Right ventricle myocardium superior (tissue), 1 donor: ENCODE data around the gene BLOC1S6. TPM values are rescaled to one million over a fixed set of nuclear protein-coding genes. Genes with fewer than 3 reads are reported as not detected.
"Not testable (repeated sequence)": the region's sequence is repeated elsewhere in the genome, so short reads cannot be mapped to it uniquely, and the experiment has no call there.

Experiments
- ATAC-seq: fragments of 200-7000 bp; cut with Tn5 transposase; one replicate; pipeline ENCODE4 v1.9.1; 2020; ENCODE audit warnings: mild to moderate bottlenecking; ENCODE audit not compliant: poor library complexity
- DNase-seq: peaks from one replicate; pipeline ENCODE4 v3.0.0-alpha.2; 2020
- intact Hi-C: fragments of 100-400 bp; cut with DNase I; formaldehyde crosslinking; loops from one replicate; pipeline ENCODE4 v1.11.2; 2022
- total RNA-seq: library from RNA; stranded (reverse); fragmentation: NEBNext Ultra II Directional; extraction: Animal tissue kit (Norgen Biotek cat#: 25700); gene quantifications from one replicate; pipeline ENCODE4 v1.2.1, GENCODE V29; 2021
- donor health status: DM: no; HTN: yes; CAD: no; lungs with severe emphysema.

BLOC1S6 gene
- total RNA-seq, 1 donor from 2014 or later, result 21.9 TPM

DNA sequence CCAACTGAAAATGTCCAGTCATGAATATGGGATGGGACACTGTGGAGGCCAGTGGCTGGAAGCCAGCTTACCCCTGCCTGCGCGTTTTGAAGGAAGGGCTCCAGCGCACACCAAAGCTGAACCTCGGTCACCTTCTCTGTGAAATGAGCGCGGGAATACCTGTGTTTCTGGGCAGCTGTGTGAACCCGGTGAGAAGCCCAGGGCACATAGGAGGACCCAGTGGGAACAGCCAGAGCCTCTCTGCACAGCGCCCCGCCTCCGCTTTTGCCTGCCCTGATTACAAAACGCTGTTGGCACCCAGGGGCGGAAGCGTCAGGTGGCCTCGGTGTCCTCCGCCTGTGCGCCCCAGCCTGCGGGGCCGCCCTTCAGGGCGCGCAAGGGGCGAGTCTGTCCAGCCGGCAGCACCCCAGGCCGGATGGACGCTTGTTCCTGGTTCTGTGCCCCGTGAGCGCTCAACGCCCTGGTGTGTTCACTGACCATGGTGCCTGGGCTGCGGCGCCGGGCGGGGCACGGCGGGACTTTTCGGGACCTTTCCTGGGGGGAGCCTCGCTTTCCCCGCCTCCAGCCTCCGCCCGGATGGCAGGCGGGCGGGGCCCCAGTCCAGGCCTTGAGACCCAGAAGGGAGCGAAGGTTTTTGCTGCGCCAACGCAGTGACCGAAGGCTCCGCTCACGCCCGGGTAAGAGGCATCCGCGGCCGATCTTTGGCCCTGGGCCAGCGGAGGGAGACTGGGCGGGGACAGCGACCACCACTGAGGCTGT, 47.4 kb downstream of the BLOC1S6 start, which contains the start of gene SQOR:
TSS of gene SQOR (plus strand) at position 598 of the 759 bp plus-strand sequence. CDS start 23,895 bp downstream, outside the sequence.
- peak; percentile 94 for DNase-seq
- intact Hi-C loops, result loop anchor here (5.0 kb wide), 1 partner anchor 47 kb away; the partner anchor contains the start of gene BLOC1S6
- ATAC-seq, result peak; percentile 90

DNA sequence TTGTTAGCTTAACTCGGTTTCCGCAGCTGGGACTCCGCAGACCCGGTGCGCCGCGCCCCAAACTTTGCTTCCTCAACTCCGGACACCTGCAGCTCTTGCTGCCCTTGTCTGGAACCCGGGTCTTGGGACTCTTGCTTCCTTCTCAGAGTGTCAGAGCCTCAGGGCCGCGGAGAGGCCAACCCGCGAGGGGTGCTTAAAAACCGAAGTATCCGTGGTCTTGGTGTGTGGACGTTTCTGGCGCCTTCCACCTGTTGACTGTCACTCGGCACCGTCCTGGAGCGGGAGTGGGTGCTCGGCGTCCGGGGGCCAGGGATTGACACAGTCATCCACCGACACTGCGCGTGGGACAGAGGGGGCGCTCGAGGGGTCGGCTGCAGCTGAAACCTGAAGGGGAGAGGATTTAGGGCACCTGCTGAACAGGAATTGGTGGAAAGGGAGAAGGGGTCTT, 48.0 kb downstream of the BLOC1S6 start:
- peak; percentile 72 for ATAC-seq
- intact Hi-C loops, result loop anchor here (5.0 kb wide), 1 partner anchor 48 kb away; the partner anchor contains the start of gene BLOC1S6
- DNase-seq, result peak; percentile 82

DNA sequence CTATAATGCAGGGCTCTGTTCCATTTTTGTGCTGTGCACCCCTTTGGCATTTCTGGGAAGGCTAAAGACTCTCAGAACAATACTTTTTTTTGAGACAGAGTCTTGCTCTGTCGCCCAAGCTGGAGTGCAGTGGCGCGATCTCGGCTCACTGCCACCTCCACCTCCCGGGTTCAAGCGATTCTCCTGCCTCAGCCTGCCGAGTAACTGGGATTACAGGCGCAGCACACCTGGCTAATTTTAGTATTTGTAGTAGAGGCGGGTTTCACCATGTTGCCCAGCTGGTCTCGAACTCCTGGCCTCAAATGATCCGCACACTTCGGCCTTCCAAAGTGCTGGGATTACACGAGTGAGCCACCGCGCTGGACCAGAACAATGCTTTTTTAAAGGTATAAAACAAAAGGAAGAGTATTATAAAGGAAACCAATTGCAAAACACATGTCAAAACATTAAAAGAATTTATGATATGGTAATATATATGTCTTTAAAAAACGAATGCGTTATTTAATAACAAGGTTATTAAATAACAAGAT, 48.6 kb downstream of the BLOC1S6 start:
- ATAC-seq (no peak), DNase-seq (no peak)
- intact Hi-C loops, result loop anchor here (5.0 kb wide), 1 partner anchor 49 kb away; the partner anchor contains the start of gene BLOC1S6

DNA sequence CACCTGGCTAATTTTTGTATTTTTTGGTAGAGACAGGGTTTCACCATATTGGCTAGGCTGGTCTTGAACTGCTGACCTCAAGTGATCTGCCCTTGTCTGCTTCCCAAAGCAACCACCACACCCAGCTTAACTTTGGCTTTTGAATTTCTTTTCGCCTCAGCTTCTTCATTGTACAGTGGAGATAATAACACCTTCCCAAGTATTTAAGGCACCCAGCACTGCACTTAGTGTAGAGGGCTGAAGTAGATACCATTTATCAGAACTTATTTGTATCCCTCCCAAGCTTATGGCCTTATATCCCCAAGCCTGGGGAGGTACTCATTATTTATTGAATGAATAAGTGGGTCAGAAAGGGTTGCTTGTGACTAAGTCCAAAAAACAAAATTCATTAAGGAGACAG, 50.0 kb downstream of the BLOC1S6 start:
- no peak for DNase-seq
- ATAC-seq, result no peak
- intact Hi-C loops, result loop anchor here (5.0 kb wide), 1 partner anchor 50 kb away; the partner anchor contains the start of gene BLOC1S6

DNA sequence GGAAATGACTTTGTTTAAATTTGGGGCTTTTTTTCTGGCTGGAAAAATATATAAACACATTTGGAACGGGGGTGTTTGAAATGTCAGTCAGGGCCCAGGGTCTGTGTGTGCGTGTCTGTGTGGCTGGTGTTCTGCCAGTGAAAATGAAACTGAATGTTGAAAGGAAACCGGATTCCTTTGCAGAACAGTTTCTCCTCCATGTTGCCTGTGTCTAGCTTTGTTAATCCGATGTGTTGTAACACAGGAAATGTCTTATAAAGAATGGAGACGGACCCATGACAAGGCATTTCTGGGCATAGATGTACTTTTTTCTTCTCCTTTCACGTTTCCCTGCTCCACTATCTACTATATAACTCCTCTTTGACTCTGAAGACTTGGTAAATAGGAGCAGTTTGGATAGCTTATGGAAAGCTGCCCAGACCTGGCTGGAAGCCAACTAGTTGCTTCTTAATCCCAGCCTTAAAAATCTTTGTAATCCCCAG, 50.4 kb downstream of the BLOC1S6 start:
- ATAC-seq (peak; percentile 24), DNase-seq (peak; percentile 62)
- intact Hi-C loops, result loop anchor here (5.0 kb wide), 1 partner anchor 50 kb away; the partner anchor contains the start of gene BLOC1S6

DNA sequence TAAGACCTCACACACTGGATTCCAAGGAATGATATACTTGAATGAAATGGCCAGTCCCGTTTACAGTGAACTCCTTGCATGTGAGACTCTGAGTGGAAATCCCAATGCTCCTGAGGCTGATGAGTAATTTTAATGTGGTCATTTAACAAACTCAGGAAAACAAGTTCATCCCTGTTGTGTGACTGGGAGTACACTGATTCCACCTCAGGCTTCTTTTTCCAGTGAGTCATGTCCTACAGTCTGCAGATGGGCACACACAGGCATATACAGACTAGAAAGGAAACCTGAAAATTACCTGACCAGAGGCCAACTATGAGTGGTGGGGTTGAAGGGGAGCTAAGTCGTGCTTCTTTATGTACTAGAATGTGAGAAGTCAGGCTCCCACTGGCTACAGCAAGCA, 53.4 kb downstream of the BLOC1S6 start:
- ATAC-seq (no peak), DNase-seq (no peak)
- intact Hi-C loops, result no loop called here

DNA sequence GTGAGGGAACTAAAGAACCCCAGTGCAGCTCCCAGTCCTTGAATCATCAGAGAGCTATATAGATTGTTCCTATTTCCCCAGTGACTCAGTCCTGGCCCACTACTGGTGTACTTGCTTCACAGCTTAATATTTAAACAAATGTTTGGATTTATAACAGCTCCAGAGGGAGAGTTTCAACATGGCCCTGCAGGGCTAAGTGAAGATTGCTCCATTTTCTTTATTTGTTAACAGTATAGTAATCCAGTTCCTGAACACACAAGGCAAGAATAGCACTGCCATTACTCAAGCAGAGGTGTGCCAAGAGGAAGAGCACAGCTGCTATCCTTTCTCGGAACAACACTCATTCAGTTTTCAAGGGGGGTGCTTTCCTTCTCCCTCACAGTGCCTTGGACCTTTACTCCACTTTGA, 54.2 kb downstream of the BLOC1S6 start:
- intact Hi-C loops, result no loop called here
- peak; percentile 37 for ATAC-seq
- DNase-seq, result no peak

DNA sequence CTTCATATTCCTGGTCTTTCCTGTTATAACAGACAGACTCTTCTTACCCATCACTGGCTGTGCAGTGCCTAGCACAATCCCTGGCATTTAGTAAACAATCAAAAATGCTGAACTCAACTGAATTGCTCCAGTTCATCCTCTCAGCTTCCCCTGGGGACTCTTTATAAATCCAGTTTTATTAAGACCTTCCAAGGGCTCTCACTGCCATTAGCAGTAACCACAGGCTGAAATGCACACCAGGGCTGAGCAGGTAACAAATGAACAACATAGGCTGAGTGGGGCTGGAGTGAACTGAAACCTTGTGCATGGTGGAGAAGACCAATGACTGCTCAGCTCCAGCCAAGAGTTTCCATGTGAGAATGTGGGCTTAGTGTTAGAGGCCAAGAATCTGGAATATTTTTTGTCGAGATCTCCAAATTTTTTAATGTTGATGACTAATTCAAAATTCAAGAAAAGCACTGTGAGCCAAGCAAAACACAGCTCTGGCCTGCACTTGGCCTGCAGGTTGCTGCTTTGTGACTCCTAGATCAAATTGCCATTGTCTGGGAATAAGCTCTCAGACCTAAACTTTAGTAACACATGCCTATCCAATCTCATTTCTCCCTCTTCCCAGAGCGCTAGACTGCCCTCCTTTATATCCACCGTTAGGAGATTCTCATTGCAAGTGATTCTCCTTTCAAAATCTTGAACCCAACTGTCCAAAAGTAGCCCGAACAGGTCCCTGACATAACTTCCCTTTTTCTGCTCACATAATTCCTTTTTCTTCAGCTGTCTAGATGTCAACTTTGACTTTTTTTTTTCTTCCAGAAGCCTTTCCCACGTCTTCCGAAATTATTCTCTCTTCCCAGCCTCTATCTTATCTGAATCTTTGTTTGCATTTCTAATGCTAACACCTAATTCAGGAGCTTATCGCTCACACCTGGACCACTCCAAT, 55.1 kb downstream of the BLOC1S6 start:
- no peak for DNase-seq
- peak; percentile 44 for ATAC-seq
- intact Hi-C loops, result no loop called here

DNA sequence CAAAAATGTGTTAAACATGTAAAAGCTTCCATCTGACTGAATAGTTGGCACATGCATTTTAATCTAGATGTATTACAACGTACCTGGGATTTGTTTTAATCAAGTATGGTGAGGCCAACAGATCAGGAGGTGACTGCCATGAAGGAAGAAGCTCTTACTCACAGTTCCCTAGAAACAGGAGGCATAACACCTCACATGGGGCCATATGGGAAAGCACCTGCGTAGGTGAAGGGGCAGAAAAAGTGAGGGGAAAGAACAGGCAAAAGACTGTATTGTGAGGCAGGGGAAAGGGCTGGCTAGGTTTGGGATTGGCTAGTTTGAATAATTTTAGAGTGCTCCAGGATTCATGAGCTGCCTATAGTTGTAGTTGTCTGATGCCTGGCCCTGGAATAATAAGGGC, 57.3 kb downstream of the BLOC1S6 start:
- ATAC-seq (no peak), DNase-seq (no peak)
- intact Hi-C loops, result no loop called here

DNA sequence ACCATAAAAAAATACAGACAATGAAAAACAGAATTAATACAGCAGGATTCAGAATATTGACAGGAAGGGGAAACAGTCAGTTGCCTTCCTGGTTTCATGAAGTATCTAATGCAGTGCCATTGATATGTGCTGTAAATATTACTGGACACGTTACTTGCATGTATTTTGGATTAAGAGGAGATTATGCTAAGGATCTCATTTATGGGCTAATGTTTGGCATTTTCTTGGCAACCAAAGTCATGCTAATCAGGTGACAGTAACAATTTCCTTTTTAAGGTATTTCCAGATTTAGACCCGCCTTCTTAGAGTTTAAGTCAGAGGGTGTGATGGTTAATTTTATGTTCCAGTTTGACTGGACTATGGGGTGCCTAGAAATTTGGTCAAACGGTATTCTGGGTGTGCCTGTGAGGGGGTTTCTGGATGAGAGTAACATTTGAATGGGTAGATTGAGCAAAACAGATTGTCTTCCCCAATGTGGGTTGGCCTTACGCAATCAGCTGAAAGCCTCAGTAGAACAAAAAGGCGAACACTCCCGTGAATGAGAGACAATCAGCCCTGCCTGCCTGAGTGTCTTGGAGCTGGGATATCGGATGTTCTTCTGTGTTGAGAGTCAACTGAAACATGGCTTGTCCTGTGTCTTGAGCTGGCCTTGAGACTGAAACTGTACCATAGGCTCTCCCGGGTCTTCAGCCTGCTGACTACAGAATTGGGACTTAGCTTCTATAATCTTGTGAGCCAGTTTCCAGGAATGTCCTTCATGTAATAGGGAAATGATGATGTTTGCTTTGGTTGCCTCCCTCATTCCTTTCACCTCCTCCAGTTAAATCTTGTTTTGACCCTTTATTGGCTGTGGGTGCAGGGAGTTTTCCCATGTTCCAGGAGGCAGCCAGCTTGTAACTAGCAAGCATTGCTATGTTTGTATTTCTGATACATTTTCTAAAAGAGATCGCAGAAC, 58.1 kb downstream of the BLOC1S6 start:
- DNase-seq, result no peak
- no peak for ATAC-seq
- intact Hi-C loops, result no loop called here

DNA sequence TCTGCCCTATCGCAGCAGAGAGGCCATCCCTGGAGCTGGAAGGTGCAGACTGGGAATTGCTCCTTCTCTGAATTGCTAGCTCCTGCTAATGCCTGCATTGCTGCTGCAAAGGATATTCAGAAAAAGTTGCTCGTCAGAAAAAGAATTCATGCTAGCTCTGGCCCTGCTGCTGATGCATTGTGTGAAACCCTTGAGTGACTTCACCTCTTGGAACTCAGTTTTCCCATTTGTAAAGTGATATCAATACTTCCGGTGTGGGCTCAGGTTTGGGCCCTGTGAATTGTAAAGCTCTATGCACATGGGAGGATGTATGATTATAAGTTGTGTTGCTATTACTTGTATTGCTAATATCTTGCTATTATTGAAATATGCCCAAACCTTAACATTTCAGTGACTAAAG, 59.0 kb downstream of the BLOC1S6 start:
- intact Hi-C loops, result no loop called here
- DNase-seq, result no peak
- ATAC-seq, result no peak

DNA sequence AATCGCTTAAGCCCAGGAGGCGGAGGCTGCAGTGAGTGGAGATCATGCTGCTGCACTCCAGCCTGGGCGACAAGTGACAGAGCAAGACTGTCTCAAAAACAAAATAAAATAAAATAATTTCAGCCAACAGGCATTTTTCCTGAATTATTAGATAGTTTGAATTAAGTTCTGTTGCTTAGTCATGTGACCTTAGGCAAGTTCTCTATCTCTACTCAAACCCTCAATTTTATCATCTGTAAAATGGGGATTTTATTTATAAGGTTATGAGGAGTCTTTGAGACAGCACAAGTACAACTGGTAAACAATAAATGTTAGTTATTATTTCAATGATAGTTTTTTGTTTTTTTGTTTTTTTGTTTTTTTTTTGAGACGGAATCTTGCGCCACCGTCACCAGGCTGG, 60.6 kb downstream of the BLOC1S6 start:
- ATAC-seq (no peak), DNase-seq (no peak)
- intact Hi-C loops, result no loop called here

DNA sequence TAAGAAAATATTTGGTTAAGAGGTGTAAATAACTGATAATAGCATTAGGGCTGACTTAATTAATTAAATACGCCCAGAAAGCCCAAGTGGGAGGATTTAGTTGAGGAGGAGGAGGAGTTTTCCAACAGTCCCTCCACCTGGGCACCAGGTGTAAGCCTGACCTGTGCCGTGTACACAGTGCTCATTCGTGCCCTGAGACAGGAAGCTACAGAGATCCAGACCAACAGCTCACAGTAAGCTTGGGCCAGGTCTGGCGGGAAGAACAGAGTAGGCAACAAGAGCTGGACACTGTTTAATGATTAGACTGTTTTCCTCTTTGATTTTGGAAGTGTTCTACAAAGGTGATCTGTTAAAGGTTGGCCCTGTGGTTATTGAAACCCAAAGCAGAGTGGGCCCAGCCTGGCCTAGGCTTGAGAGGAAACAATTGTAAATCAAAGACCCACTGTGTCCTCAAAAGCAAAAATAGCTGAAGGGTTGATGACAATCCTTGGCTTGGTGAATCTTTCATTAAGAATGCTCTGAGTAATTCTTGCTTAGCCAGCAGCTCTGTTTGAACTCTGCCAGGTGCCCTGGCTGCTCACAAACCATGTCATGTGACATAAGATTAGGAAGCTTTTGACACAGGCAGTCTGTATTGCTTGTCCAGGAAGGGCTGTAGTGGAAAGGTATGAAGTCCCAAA, 61.5 kb downstream of the BLOC1S6 start:
- DNase-seq, result no peak
- intact Hi-C loops, result no loop called here
- ATAC-seq, result peak; percentile 84

DNA sequence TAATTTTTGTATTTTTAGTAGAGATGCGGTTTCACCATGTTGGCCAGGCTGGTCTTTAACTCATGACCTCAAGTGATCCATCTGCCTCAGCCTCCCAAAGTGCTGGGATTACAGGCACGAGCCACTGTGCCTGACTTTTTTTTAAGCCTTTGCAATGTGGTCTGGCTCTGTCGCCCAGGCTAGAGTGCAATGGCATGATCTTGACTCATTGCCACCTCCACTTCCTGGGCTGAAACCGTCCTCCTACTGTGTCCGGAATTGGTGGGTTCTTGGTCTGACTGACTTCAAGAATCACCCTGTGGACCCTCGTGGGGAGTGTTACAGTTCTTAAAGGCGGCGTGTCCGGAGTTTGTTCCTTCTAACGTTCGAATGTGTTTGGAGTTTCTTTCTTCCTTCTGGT, 62.8 kb downstream of the BLOC1S6 start:
- ATAC-seq, result peak; percentile 26
- DNase-seq, intact Hi-C loops: not testable (repeated sequence)

DNA sequence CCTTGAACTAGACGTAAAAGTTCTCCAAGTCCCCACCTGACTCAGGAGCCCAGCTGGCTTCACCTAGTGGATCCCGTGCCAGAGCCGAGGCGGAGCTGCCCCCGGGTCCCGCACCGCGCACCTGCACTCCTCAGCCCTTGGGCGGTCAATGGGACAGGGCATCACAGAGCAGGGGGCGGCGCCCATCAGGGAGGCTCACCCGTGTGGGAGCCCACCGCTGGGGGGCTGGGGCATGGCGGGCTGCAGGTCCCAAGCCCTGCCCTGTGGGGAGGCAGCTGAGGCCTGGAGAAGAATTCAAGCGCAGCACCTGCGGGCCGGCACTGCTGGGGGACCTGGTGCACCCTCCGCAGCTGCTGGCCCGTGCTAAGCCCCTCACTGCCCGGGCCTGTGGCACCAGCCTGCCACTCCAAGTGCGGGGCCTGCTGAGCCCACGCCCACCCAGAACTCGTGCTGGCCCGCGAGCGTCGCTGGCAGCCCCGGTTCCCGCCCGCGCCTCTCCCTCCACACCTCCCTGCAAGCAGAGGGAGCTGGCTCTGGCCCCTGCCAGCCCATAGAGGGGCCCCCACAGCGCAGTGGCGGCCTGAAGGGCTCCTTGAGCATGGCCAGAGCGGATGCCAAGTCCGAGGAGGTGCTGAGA, 63.8 kb downstream of the BLOC1S6 start:
- DNase-seq, result no peak
- intact Hi-C loops, result no loop called here
- ATAC-seq, result no peak

DNA sequence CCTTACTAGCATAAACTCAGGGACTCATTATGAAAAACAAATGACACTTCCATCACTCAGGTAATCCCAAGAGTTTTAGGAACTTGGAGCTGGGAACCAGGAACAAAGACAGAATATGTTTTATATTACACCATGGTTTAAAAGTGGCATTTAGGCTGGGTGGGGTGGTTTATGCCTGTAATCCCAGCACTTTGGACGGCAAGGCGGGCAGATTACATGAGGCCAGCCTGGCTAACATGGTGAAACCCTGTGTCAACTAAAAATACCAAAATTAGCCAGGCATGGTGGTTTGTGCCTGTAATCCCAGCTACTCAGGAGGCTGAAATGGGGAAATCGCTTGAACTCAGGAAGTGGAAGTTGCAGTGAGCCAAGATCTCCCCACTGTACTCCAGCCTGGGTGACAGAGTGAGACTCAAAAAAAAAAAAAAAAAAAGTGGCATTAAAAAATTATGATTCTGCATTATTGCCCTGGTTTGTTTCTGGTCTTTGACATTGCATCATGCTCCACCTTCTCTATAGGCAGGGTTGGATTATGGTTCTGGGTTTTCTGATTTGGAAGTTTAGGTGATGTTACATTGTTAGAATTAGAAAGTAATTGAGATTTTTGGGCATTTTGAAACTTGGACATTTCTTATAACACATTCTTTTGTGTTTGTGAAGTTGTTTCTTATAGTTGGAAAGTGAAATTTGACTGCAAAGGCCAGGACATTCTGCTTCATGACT, 66.7 kb downstream of the BLOC1S6 start:
- DNase-seq, result no peak
- peak; percentile 38 for ATAC-seq
- intact Hi-C loops, result no loop called here
